ENCODE measurements around the gene PSME1. TPM values are rescaled to one million over a fixed set of nuclear protein-coding genes. Genes with fewer than 3 reads are reported as not detected.

The PSME1 gene
- total and polyA plus RNA-seq, 10 of the 15 experiments (the other 5 are each of a cell fraction or from before 2014, with no cell fraction given): 250 to 1,378 (median 412) TPM

GRCh38 chr14:24135834-24136683 lies at the start of gene PSME1 (continued):
- TF ChIP-seq, protein P1, sequence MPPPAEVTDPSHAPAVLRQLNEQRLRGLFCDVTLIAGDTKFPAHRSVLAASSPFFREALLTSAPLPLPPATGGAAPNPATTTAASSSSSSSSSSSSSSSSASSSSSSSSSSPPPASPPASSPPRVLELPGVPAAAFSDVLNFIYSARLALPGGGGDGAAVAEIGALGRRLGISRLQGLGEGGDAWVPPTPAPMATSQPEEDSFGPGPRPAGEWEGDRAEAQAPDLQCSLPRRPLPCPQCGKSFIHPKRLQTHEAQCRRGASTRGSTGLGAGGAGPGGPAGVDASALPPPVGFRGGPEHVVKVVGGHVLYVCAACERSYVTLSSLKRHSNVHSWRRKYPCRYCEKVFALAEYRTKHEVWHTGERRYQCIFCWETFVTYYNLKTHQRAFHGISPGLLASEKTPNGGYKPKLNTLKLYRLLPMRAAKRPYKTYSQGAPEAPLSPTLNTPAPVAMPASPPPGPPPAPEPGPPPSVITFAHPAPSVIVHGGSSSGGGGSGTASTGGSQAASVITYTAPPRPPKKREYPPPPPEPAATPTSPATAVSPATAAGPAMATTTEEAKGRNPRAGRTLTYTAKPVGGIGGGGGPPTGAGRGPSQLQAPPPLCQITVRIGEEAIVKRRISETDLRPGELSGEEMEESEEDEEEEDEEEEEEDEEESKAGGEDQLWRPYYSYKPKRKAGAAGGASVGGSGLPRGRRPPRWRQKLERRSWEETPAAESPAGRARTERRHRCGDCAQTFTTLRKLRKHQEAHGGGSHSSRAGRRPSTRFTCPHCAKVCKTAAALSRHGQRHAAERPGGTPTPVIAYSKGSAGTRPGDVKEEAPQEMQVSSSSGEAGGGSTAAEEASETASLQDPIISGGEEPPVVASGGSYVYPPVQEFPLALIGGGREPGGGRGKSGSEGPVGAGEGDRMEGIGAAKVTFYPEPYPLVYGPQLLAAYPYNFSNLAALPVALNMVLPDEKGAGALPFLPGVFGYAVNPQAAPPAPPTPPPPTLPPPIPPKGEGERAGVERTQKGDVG (CRISPR knock-in tag; IDR thresholded peaks at IDR 0.05): no peak
- no peak for TF ChIP-seq CUX1 (IDR thresholded peaks at IDR 0.05; ENCODE audit: insufficient replicate concordance, low read depth, low read length)
- TF ChIP-seq, protein P2, sequence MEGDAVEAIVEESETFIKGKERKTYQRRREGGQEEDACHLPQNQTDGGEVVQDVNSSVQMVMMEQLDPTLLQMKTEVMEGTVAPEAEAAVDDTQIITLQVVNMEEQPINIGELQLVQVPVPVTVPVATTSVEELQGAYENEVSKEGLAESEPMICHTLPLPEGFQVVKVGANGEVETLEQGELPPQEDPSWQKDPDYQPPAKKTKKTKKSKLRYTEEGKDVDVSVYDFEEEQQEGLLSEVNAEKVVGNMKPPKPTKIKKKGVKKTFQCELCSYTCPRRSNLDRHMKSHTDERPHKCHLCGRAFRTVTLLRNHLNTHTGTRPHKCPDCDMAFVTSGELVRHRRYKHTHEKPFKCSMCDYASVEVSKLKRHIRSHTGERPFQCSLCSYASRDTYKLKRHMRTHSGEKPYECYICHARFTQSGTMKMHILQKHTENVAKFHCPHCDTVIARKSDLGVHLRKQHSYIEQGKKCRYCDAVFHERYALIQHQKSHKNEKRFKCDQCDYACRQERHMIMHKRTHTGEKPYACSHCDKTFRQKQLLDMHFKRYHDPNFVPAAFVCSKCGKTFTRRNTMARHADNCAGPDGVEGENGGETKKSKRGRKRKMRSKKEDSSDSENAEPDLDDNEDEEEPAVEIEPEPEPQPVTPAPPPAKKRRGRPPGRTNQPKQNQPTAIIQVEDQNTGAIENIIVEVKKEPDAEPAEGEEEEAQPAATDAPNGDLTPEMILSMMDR (IDR thresholded peaks at IDR 0.05 in 2 of 3, conservative IDR thresholded peaks at IDR 0.05 in 1 of 3; ENCODE audit: control insufficient read depth in 2 of 3, extremely low read depth in 1 of 3, insufficient read depth in 1 of 3, low read depth in 3 of 3, low read length in 3 of 3): no peak
- no peak; the same call in 1 of the 2 replicates for TF ChIP-seq PML (IDR thresholded peaks at IDR 0.05; ENCODE audit: low read length)
- TF ChIP-seq IKZF1 (conservative IDR thresholded peaks at IDR 0.05): peak; percentile 64
- no peak for TF ChIP-seq TARDBP (IDR thresholded peaks at IDR 0.05; ENCODE audit: borderline replicate concordance)
- TF ChIP-seq RB1 (IDR thresholded peaks at IDR 0.05; ENCODE audit: borderline replicate concordance): peak; percentile 41; the same call in 1 of the 2 replicates
- TF ChIP-seq TBL1XR1 (IDR thresholded peaks at IDR 0.05; ENCODE audit: low read depth, low read length): no peak
- TF ChIP-seq JUNB (IDR thresholded peaks at IDR 0.05): no peak
- TF ChIP-seq CHD1 (IDR thresholded peaks at IDR 0.05; ENCODE audit: low read depth, low read length): no peak
- no peak for TF ChIP-seq SKIL (IDR thresholded peaks at IDR 0.05; ENCODE audit: low read depth, poor library complexity, severe bottlenecking)
- no peak for TF ChIP-seq RFX5 (IDR thresholded peaks at IDR 0.05; ENCODE audit: low read depth, low read length)
- TF ChIP-seq ZNF217 (IDR thresholded peaks at IDR 0.05): peak; percentile 37; the same call in 1 of the 2 replicates
- TF ChIP-seq FOS (IDR thresholded peaks at IDR 0.05; ENCODE audit: borderline replicate concordance, extremely low read depth, insufficient read length): no peak
- no peak for TF ChIP-seq SPI1 (IDR thresholded peaks at IDR 0.05; ENCODE audit: borderline replicate concordance, insufficient read depth, low read depth, low read length)
- TF ChIP-seq EED (IDR thresholded peaks at IDR 0.05; ENCODE audit: low read depth): no peak
- TF ChIP-seq SIX5 (IDR thresholded peaks at IDR 0.05; ENCODE audit: low read depth, low read length, severe bottlenecking): no peak
